ENCODE results near the gene CPPED1. TPM values are rescaled to one million over a fixed set of nuclear protein-coding genes. Genes with fewer than 3 reads are reported as not detected.
"Not testable (repeated sequence)": the region's sequence is repeated elsewhere in the genome, so short reads cannot be mapped to it uniquely, and the experiment has no call there.

The CPPED1 gene
- total RNA-seq, 1 donor from 2014 or later = 7.7 TPM

GRCh38 chr16:12794486-12795387, 8.9 kb downstream of the CPPED1 start:
- TF ChIP-seq CTCF (IDR thresholded peaks at IDR 0.05; ENCODE audit: unreplicated experiment) = no peak
- no peak for DNase-seq (ENCODE audit: low spot score in 2 of 2, unreplicated experiment in 2 of 2)
- Mint-ChIP-seq H3K9me3 (peaks cover 5% of the 10 kb centered on the region), H3K27me3 (ENCODE audit: low read depth) (no peaks in the 10 kb centered on the region), H3K27ac (no peak overlapping the region), H3K36me3 (peaks cover 5% of the 10 kb centered on the region), H3K4me3 (no peak overlapping the region), H3K4me1 (peaks cover 5% of the 10 kb centered on the region)

GRCh38 chr16:12793865-12794240, 9.8 kb downstream of the CPPED1 start:
- no peak overlapping the region for H3K4me3 Mint-ChIP-seq
- H3K36me3 Mint-ChIP-seq = peaks cover 5% of the 10 kb centered on the region
- H3K9me3 Mint-ChIP-seq = peaks cover 5% of the 10 kb centered on the region
- peaks cover 3% of the 10 kb centered on the region for H3K4me1 Mint-ChIP-seq
- H3K27me3 Mint-ChIP-seq (ENCODE audit: low read depth) = no peaks in the 10 kb centered on the region
- TF ChIP-seq CTCF (IDR thresholded peaks at IDR 0.05; ENCODE audit: unreplicated experiment) = no peak
- no peak for DNase-seq (ENCODE audit: low spot score in 2 of 2, unreplicated experiment in 2 of 2)
- no peak overlapping the region for H3K27ac Mint-ChIP-seq

DNA sequence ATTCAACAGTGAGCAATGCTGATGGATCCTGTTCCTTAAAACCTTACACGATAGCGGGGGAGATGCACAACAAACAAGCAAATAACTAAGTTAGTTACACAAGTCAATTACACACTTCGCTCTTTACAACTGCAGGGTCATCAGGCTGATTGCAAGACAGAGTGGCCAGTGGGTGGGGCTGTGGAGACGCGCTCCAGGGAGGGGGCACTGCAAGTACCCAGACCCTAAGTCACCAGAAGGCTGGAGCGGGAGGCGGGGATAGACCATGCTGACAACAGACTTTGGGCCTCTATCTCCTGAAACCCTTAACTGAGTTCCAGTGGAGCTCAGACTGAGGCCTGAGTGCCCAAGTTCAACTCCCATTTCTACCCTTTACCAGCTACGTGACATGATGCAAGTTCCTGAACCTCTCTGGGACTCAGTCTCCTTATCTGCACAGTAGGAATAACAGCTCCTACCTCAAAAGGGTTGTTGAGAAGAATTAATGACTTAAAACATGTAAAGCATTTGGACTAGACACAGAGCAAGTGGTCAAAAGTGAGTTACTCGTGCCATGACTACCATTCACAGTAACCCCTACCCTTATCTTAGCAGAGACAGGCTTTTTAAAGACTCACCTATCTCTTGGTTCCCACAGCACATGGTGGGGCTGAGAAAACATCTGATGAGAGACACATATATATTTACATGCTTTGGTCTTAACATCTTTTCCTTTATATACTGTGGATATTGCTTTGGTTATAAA, 10.4 kb downstream of the CPPED1 start:
- no peak for DNase-seq (ENCODE audit: low spot score in 2 of 2, unreplicated experiment in 2 of 2)
- Mint-ChIP-seq H3K27me3 (ENCODE audit: low read depth) (no peaks in the 10 kb centered on the region), H3K4me3 (no peak overlapping the region), H3K4me1 (no peaks in the 10 kb centered on the region), H3K36me3 (peaks cover 5% of the 10 kb centered on the region), H3K27ac (no peak overlapping the region), H3K9me3 (peaks cover 5% of the 10 kb centered on the region)
- no peak for TF ChIP-seq CTCF (IDR thresholded peaks at IDR 0.05; ENCODE audit: unreplicated experiment)

DNA sequence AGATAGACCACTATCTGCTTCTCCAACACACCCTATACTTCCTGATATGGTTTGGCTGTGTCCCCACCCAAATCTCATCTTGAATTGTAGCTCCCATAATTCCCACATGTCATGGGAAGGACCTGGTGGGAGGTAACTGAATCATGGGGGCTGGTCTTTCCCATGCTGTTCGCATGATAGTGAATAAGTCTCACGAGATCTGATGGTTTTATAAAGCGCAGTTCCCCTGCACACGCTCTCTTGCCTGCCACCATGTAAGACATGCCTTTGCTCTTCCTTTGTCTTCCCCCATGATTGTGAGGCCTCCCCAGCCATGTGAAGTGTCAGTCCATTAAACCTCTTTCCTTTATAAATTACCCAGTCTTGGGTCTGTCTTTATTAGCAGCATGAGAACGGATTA, 11.2 kb downstream of the CPPED1 start:
- H3K9me3 Mint-ChIP-seq; H3K36me3 Mint-ChIP-seq; H3K4me1 Mint-ChIP-seq; H3K27me3 Mint-ChIP-seq (ENCODE audit: low read depth); H3K4me3 Mint-ChIP-seq; DNase-seq (ENCODE audit: low spot score in 2 of 2, unreplicated experiment in 2 of 2); H3K27ac Mint-ChIP-seq: not testable (repeated sequence)

DNA sequence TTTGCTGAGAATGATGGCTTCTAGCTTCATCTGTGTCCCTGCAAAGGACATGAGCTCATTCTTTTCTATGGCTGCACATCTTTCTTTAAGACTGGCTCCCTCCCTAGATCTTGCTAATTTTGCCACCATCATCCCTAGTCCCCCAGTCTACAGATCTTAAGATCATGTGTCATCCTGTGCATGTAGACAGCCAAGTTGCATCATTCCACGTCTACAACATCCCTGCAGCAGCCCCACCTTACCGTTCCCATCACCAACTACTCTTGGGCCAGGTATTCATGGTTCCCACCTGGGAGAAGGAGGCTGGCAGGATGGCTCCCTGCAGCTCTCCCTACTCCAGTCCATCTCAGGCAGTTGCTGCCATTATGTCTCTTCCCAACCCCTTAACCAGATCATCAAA, 12.3 kb downstream of the CPPED1 start:
- Mint-ChIP-seq H3K27ac (no peak overlapping the region), H3K4me3 (no peak overlapping the region), H3K4me1 (no peaks in the 10 kb centered on the region), H3K9me3 (peaks cover 5% of the 10 kb centered on the region), H3K36me3 (peaks cover 5% of the 10 kb centered on the region), H3K27me3 (ENCODE audit: low read depth) (no peaks in the 10 kb centered on the region)
- DNase-seq (ENCODE audit: low spot score in 2 of 2, unreplicated experiment in 2 of 2) = no peak
- TF ChIP-seq CTCF (IDR thresholded peaks at IDR 0.05; ENCODE audit: unreplicated experiment) = no peak

- no peak overlapping the region for H3K27ac Mint-ChIP-seq
- no peak for TF ChIP-seq CTCF (IDR thresholded peaks at IDR 0.05; ENCODE audit: unreplicated experiment)
- peaks cover 5% of the 10 kb centered on the region for H3K9me3 Mint-ChIP-seq
- H3K36me3 Mint-ChIP-seq = peaks cover 5% of the 10 kb centered on the region
- no peak for DNase-seq (ENCODE audit: low spot score in 2 of 2, unreplicated experiment in 2 of 2)
- no peaks in the 10 kb centered on the region for H3K27me3 Mint-ChIP-seq (ENCODE audit: low read depth)
- no peaks in the 10 kb centered on the region for H3K4me1 Mint-ChIP-seq
- H3K4me3 Mint-ChIP-seq = no peak overlapping the region
These were observed 14.9 kb downstream of the CPPED1 start for GRCh38 chr16:12788758-12789157.

Measured in mesothelial cell of epicardium (in vitro differentiated cells).